GDM1 (cell line): ENCODE data around the gene EIF4A3.
"Not testable (repeated sequence)": the region's sequence is repeated elsewhere in the genome, so short reads cannot be mapped to it uniquely, and the experiment has no call there.

Experiments used
- DNase-seq: peaks from one replicate; lab custom pipeline; 2025; lab: John Stamatoyannopoulos, UW

EIF4A3 gene

DNA sequence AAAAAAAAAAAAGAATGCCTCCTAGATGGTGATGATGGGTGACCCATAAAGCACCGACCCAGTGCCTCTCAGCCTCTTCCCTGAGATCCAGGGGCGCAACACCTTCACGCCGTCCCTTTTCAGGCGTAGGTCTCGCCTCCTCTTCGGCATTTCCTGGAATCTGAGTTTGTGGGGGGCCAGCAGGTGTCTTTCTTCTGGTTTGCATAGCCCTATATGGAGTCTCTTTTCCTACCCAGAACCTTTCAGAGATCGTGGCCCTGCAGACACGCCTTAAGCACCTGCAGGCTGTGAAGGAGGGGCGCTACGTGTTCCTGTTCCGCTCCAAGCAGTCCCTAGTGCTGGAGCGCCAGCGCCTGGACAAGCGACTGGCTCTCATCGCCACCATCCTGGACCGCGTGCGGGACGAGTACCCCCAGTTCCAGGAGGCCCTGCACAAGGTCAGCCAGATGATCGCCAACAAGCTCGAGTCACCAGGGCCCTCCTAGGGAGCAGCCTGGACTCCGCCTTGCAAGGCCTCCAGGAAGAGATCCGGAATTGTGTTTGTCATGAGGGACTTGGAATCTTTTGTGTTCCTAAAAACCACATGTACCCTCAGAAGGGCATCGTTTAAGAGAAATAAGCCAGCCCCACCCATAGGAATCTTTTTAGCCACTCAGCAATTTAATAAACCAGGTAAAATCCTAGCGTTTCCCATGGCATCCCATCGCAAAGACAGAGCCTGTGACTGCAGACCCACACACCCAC is 47.5 kb downstream of the EIF4A3 start:
- DNase-seq = no peak

DNA sequence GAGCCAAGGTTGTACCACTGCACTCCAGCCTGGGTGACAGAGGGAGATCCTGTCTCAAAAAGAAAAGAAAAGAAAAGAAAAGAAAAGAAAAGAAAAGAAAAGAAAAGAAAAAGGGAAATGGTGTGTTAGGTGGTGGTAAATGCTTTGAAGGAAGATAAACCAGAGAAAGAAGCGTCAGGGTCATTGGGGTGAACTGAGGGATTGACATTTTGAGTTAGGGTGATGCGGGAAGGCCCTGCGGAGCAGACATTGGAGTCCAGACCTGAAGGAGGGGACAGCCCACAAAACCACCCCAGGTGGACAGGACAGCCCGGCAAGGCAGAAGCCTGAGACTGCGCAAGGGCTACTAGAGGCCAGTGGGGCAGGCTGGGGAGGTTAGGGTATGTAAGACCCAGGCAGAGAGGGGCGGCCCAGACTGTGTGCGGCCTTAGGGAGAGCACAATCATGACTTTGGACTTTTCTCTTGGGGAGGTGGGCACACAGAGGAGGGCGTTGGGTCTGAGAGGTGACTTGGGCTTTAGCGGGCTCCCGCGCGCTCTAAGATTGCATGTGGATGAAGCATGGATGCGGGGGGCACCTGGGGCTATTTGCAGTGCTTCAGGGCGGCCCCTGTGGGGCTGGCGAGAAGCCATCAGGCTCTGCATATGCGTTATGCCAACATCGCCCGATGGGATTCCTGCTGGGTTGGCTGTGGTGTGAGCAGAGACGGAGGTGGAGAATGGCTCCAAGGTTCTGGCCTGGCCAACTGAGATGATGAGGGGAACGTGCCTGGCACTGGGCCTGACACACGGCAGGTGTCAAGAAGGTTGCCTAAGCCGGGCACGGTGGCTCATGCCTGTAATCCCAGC is 48.9 kb downstream of the EIF4A3 start:
- no peak for DNase-seq

GRCh38 chr17:80097127-80097621 is 49.8 kb downstream of the EIF4A3 start:
- no peak for DNase-seq

DNA sequence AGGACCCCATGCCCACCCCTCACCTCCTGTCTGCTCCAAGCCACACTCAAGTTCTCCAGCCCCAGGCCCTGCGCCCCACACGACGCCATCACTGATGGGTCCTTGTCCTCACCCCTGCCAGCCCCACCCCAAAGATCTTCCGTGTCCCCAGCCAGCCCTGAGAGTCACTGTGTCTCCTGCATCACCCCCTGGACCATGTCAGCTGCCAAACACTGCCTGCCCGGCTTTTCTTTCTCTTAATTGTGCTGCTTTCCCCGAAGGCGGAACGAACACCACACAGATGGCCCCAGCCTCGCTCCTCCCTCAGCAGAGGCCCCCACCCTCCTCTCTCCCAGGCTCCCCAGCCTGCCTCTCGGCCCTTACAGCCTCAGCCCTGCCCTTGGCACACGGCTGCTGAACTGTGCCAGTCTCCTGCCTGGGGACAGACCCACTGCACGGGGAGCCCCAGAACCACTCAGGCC is 50.3 kb downstream of the EIF4A3 start:
- DNase-seq = no peak

- no peak for DNase-seq
Observed at GRCh38 chr17:80095844-80096475, 51.0 kb downstream of the EIF4A3 start.

GRCh38 chr17:80095038-80095843 is 51.7 kb downstream of the EIF4A3 start:
- DNase-seq = no peak

DNA sequence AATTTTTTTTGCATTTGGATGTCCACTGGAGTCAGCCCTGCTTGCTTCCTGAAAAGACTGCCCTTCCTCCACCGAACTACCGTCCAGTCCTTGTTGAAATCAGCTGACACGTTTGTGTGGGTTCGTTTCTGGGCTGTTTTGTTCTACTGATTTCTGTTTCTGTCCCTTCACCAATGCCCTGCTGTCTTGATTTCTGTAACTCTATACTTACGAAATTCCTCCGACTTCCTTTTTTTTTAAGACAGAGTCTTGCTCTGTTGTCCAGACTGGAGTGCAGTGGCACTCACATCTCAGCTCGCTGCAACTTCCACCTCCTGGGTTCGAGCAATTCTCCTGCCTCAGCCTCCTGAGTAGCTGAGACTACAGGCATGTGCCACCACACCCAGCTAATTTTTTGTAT is 54.0 kb downstream of the EIF4A3 start:
- DNase-seq = no peak

- no peak for DNase-seq
Observed at GRCh38 chr17:80091376-80091775, 55.6 kb downstream of the EIF4A3 start.

GRCh38 chr17:80090164-80090563 is 56.8 kb downstream of the EIF4A3 start:
- not testable (repeated sequence) for DNase-seq

DNA sequence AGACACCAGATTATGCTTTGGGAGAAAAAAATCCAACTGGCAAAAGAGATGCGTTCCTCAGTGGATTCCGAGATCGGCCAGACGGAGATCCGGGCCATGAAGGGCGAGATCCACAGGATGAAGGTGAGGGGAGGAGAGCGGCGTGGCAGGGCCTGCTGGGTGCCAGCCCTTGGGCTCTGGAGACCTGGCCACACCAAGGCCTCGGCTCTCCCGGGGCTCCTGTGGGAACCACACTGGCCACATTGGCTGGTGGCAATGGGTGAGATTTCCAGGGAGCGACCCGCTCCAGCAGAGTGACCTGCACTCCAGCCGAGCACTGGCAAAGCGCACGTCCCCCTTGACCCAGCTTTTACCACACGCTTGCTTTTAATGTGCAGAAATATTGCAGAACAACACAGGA is 57.2 kb downstream of the EIF4A3 start:
- no peak for DNase-seq

- no peak for DNase-seq
Observed at GRCh38 chr17:80087346-80088265, 59.3 kb downstream of the EIF4A3 start.

DNA sequence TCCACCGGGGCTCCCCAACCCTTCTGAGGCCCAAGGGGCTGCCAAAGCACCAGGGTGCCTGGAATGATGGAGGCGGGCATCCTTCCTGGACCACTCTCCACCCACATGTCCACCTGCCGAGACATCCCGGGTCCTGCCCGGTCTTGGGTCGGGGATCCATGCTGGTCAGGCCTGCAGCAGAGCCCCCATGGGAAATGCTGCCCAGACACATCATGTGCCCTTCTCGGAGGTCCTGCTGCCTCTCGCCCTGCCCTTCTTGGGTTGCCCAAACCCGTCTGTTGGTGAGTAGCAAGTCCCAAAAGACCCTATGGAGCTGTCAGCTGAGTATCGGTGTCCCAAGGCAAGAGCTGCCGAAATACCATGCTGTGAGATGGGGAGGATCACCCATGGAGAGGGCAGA is 60.3 kb downstream of the EIF4A3 start:
- DNase-seq = no peak

DNA sequence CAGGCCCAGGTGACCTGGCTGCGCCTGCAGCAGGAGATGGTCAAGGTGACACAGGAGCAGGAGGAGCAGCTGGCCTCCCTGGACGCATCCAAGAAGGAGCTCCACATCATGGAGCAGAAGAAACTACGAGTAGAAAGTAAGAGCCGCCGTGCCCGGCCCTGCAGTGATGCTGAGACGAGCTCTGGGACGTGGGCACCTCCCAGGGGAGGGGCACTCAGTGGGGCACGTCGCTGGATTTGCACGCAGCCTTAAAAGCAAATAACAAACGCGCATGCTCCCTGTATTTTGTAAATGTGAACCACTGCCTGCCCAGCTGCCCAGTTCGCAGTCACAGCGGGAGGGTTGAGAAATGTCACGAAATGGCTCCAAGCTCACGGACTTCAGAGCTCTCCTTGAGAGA is 60.8 kb downstream of the EIF4A3 start:
- DNase-seq = no peak

GRCh38 chr17:80084773-80085172 is 62.2 kb downstream of the EIF4A3 start:
- no peak for DNase-seq
